Cortex of kidney (tissue), 1 donor: ENCODE measurements around the gene IPO4.

Experiments
- DNase-seq: peaks from one replicate; lab custom pipeline; 2025; lab: John Stamatoyannopoulos, UW

The IPO4 gene

GRCh38 chr14:24194873-24195185 is 6.2 kb upstream of the IPO4 start:
- DNase-seq = no peak

GRCh38 chr14:24194186-24194872 is 5.7 kb upstream of the IPO4 start:
- no peak for DNase-seq

GRCh38 chr14:24192933-24193332 is 4.3 kb upstream of the IPO4 start:
- no peak for DNase-seq

- no peak for DNase-seq
These were observed 1.8 kb upstream of the IPO4 start for GRCh38 chr14:24190416-24190815.

GRCh38 chr14:24189460-24189859 is 844 bp upstream of the IPO4 start:
- no peak for DNase-seq

GRCh38 chr14:24189059-24189375 is 401 bp upstream of the IPO4 start:
- DNase-seq = no peak

- DNase-seq = no peak
These were observed 1.1 kb downstream of the IPO4 start for GRCh38 chr14:24187539-24187915.

- no peak for DNase-seq
These were observed 1.6 kb downstream of the IPO4 start for GRCh38 chr14:24186831-24187538.

GRCh38 chr14:24185741-24186140 is 2.9 kb downstream of the IPO4 start:
- DNase-seq = no peak

- no peak for DNase-seq
These were observed 3.6 kb downstream of the IPO4 start for GRCh38 chr14:24185026-24185425.

GRCh38 chr14:24184104-24184970 is 4.3 kb downstream of the IPO4 start:
- no peak for DNase-seq

- no peak for DNase-seq
These were observed 5.6 kb downstream of the IPO4 start for GRCh38 chr14:24183014-24183481.

GRCh38 chr14:24182110-24182882 is 6.3 kb downstream of the IPO4 start:
- no peak for DNase-seq

GRCh38 chr14:24181371-24182077 is 7.1 kb downstream of the IPO4 start:
- no peak for DNase-seq

GRCh38 chr14:24179961-24180796 is 8.4 kb downstream of the IPO4 start:
- no peak for DNase-seq

- no peak for DNase-seq
These were observed 9.2 kb downstream of the IPO4 start for GRCh38 chr14:24179294-24179960.

GRCh38 chr14:24178399-24179178 is 10.0 kb downstream of the IPO4 start:
- DNase-seq = no peak

- no peak for DNase-seq
These were observed 10.7 kb downstream of the IPO4 start for GRCh38 chr14:24177891-24178290.
